CD4-positive, alpha-beta T cell (primary cell): ENCODE data around the gene PAQR9. TPM values are rescaled to one million over a fixed set of nuclear protein-coding genes. Genes with fewer than 3 reads are reported as not detected.
A peak's percentile ranks its signal among the peaks of the same experiment; 100 is the strongest.

Experiments used
- ATAC-seq: fragments of 200-7000 bp; cut with Tn5 transposase; one replicate; pipeline ENCODE4 v1.10.0; 2022; ENCODE audit warnings: mild to moderate bottlenecking; ENCODE audit not compliant: poor library complexity
- CTCF ChIA-PET: fragments of 350-600 bp; sonication (Branson Sonifier 250); formaldehyde crosslinking; loops from one replicate; lab custom pipeline; 2021; ENCODE audit warnings: antibody characterized with exemption, inconsistent platforms; lab: Charles Lee
- POLR2A ChIA-PET: fragments of 350-600 bp; sonication (Branson Sonifier 250); formaldehyde crosslinking; loops from one replicate; lab custom pipeline; 2021; ENCODE audit warnings: antibody characterized with exemption, inconsistent platforms; lab: Charles Lee
- DNase-seq, 14 experiments: peaks; one replicate each; pipeline ENCODE4 v3.0.0-alpha.2; 2013 to 2020; ENCODE audit warnings: mixed read lengths in 2 of 14
- H3K27ac ChIP-seq, 2 donors: one replicate each; pipeline versions ENCODE4 v1.5.1 to v1.7.0; 2013; ENCODE audit warnings: low read length in 2 of 2, low read depth in 1 of 2, mild to moderate bottlenecking in 1 of 2
- H3K27me3 ChIP-seq, 2 experiments: 1 replicate in 1 of 2; 2 replicates in 1 of 2; pipeline versions ENCODE4 v1.6.1 to v1.7.0; 2013; ENCODE audit warnings: low read length in 2 of 2, control low read depth in 1 of 2, mild to moderate bottlenecking in 1 of 2, moderate library complexity in 1 of 2; ENCODE audit not compliant: insufficient read depth in 2 of 2, control insufficient read depth in 1 of 2
- H3K36me3 ChIP-seq: one replicate; pipeline ENCODE4 v1.6.1; 2013; ENCODE audit warnings: low read length, control low read depth; ENCODE audit not compliant: insufficient read depth
- H3K4me1 ChIP-seq: one replicate; pipeline ENCODE4 v1.6.1; 2013; ENCODE audit warnings: low read length, control low read depth; ENCODE audit not compliant: insufficient read depth
- H3K4me3 ChIP-seq: one replicate; pipeline ENCODE4 v1.5.1; 2013; ENCODE audit warnings: mild to moderate bottlenecking, low read length, moderate library complexity
- H3K9me3 ChIP-seq, 2 experiments: 1 replicate in 1 of 2; 2 replicates in 1 of 2; pipeline versions ENCODE4 v1.6.1 to v1.7.0; 2013; ENCODE audit warnings: low read length in 2 of 2, mild to moderate bottlenecking in 2 of 2, control low read depth in 1 of 2, moderate library complexity in 1 of 2; ENCODE audit not compliant: control insufficient read depth in 1 of 2, insufficient read depth in 1 of 2
- H3K27ac Mint-ChIP-seq: one replicate; pipeline ENCODE4 v1.8.0; 2020; ENCODE audit warnings: mixed read lengths
- H3K27me3 Mint-ChIP-seq: one replicate; pipeline ENCODE4 v1.8.0; 2021; ENCODE audit warnings: mixed read lengths
- H3K36me3 Mint-ChIP-seq: one replicate; pipeline ENCODE4 v1.8.0; 2021; ENCODE audit warnings: low read depth, mixed read lengths
- H3K4me1 Mint-ChIP-seq: one replicate; pipeline ENCODE4 v1.8.0; 2021; ENCODE audit warnings: low read depth, mixed read lengths
- H3K4me3 Mint-ChIP-seq: one replicate; pipeline ENCODE4 v1.8.0; 2020; ENCODE audit warnings: mild to moderate bottlenecking, mixed read lengths
- H3K9me3 Mint-ChIP-seq: one replicate; pipeline ENCODE4 v1.8.0; 2020; ENCODE audit warnings: mixed read lengths
- CTCF ChIP-seq: fragments of 200-600 bp; IDR thresholded peaks from one replicate; pipeline ENCODE4 v1.8.0; 2022; ENCODE audit warnings: antibody characterized with exemption, mild to moderate bottlenecking
- intact Hi-C, 2 experiments: fragments of 100-400 bp; cut with DNase I in 1 of 2; cut with micrococcal nuclease in 1 of 2; formaldehyde crosslinking; loops; one replicate each; pipeline versions ENCODE4 v1.15.1 to v1.9.0; 2023 to 2025; cut with DNase I, micrococcal nuclease
- total RNA-seq, 174 experiments: library from RNA in 2 of 174; stranded (reverse) in 2 of 174; gene quantifications; one replicate each; pipeline ENCODE4 v1.2.3 and lab custom pipeline; 2021 to 2026

Gene PAQR9
- total RNA-seq, 2 experiments from 2014 or later = not detected

GRCh38 chr3:142963234-142963515, 299 bp downstream of the PAQR9 start:
- peaks cover 73% of the 10 kb centered on the region for H3K27me3 Mint-ChIP-seq
- H3K36me3 ChIP-seq = no peaks in the 10 kb centered on the region
- DNase-seq = no peak
- ChIA-PET POLR2A (no interaction called here), CTCF (no interaction called here)
- H3K4me3 ChIP-seq = no peak overlapping the region
- no peak overlapping the region for H3K4me3 Mint-ChIP-seq
- peaks cover 4% of the 10 kb centered on the region for H3K4me1 Mint-ChIP-seq
- no peak overlapping the region for H3K27ac ChIP-seq
- TF ChIP-seq CTCF = no peak
- no peaks in the 10 kb centered on the region for H3K9me3 Mint-ChIP-seq
- H3K36me3 Mint-ChIP-seq = no peaks in the 10 kb centered on the region
- intact Hi-C loops = no loop called here
- H3K9me3 ChIP-seq = peaks cover 0 to 9% of the 10 kb centered on the region in 2 experiments
- H3K27me3 ChIP-seq = peaks cover 31 to 49% of the 10 kb centered on the region in 2 experiments
- H3K27ac Mint-ChIP-seq = no peak overlapping the region
- ATAC-seq = no peak
- H3K4me1 ChIP-seq = peaks cover 11% of the 10 kb centered on the region

GRCh38 chr3:142962520-142963233, 797 bp downstream of the PAQR9 start:
- Mint-ChIP-seq H3K27me3 (peaks cover 75% of the 10 kb centered on the region), H3K9me3 (no peaks in the 10 kb centered on the region), H3K4me1 (peaks cover 4% of the 10 kb centered on the region), H3K27ac (no peak overlapping the region), H3K36me3 (no peaks in the 10 kb centered on the region), H3K4me3 (peak overlapping the region; percentile 56)
- DNase-seq (no peak), ATAC-seq (no peak)
- Histone ChIP-seq H3K4me1 (peaks cover 11% of the 10 kb centered on the region), H3K27ac (no peak overlapping the region), H3K4me3 (no peak overlapping the region), H3K9me3 (peaks cover 0 to 9% of the 10 kb centered on the region in 2 experiments), H3K27me3 (peaks cover 31 to 54% of the 10 kb centered on the region in 2 experiments), H3K36me3 (no peaks in the 10 kb centered on the region)
- no peak for TF ChIP-seq CTCF
- intact Hi-C loops = no loop called here
- POLR2A ChIA-PET = no interaction called here
- CTCF ChIA-PET = no interaction called here

- TF ChIP-seq CTCF = no peak
- ChIA-PET POLR2A (no interaction called here), CTCF (no interaction called here)
- H3K27ac ChIP-seq = no peak overlapping the region
- peak overlapping the region; percentile 56 for H3K4me3 Mint-ChIP-seq
- no peaks in the 10 kb centered on the region for H3K36me3 ChIP-seq
- peaks cover 11% of the 10 kb centered on the region for H3K4me1 ChIP-seq
- peaks cover 4% of the 10 kb centered on the region for H3K4me1 Mint-ChIP-seq
- no peaks in the 10 kb centered on the region for H3K36me3 Mint-ChIP-seq
- no peak overlapping the region for H3K4me3 ChIP-seq
- no peaks in the 10 kb centered on the region for H3K9me3 Mint-ChIP-seq
- peaks cover 80% of the 10 kb centered on the region for H3K27me3 Mint-ChIP-seq
- ATAC-seq (no peak), DNase-seq (no peak)
- no peak overlapping the region for H3K27ac Mint-ChIP-seq
- intact Hi-C loops = no loop called here
- H3K9me3 ChIP-seq = peaks cover 0 to 9% of the 10 kb centered on the region in 2 experiments
- peaks cover 31 to 59% of the 10 kb centered on the region in 2 experiments for H3K27me3 ChIP-seq
Observed at GRCh38 chr3:142962175-142962519, 1.3 kb downstream of the PAQR9 start.
